K562 (cell line): Measurements from ENCODE around the gene SEH1L. TPM values are rescaled to one million over a fixed set of nuclear protein-coding genes. Genes with fewer than 3 reads are reported as not detected.

Experiments used
- ATAC-seq: fragments of 200-7000 bp; cut with Tn5 transposase; 3 replicates; pipeline ENCODE4 v1.9.1; 2020; ENCODE audit warnings: moderate library complexity
- BruUV-seq: library from RNA; stranded (reverse); fragments of 400-500 nt; replicated peaks from 2 replicates; lab custom pipeline; 2021; lab: Mats Ljungman, UMichigan
- CTCF ChIA-PET: fragments of 300-600 bp; formaldehyde crosslinking; extraction: SDS; loops from one replicate; lab custom pipeline; 2021; ENCODE audit warnings: low intra/inter-chr PET ratio; lab: Yijun Ruan, JAX
- POLR2A ChIA-PET: fragments of 300-600, 350-650 bp; sonication (Branson Sonifier 250); formaldehyde crosslinking; extraction: SDS; loops from one replicate; lab custom pipeline; 2021; ENCODE audit warnings: antibody characterized with exemption, inconsistent platforms; lab: Yijun Ruan, JAX
- DNase-seq, 4 experiments: peaks; one replicate each; pipeline versions ENCODE4 v3.0.0 to v3.0.0-alpha.2; 2011 to 2018; ENCODE audit warnings: low spot score in 3 of 4, mixed read lengths in 3 of 4; ENCODE audit errors: extremely low read depth in 1 of 4
- FAIRE-seq: peaks from 2 replicates; lab custom pipeline; 2011; peaks lifted over from hg19 to GRCh38; lab: Jason Lieb, UNC
- H2AFZ ChIP-seq: 2 replicates; pipeline ENCODE4 v1.6.0; 2011; ENCODE audit warnings: low read depth, low read length, control low read depth, inconsistent platforms
- H3K27ac ChIP-seq: fragments of 200-600 bp; 3 replicates; pipeline ENCODE4 v1.8.0; 2011; ENCODE audit warnings: low read depth, mild to moderate bottlenecking, control low read depth, inconsistent platforms, low read length, moderate library complexity, mixed read lengths; ENCODE audit errors: extremely low read depth
- H3K27me3 ChIP-seq, 2 experiments: fragments of 300-600 bp in 1 of 2; 2 replicates in 1 of 2; 3 replicates in 1 of 2; pipeline versions ENCODE4 v1.6.0 to v1.8.0; 2011; ENCODE audit warnings: inconsistent platforms in 2 of 2, low read length in 2 of 2, mild to moderate bottlenecking in 1 of 2, mixed read lengths in 1 of 2, moderate library complexity in 1 of 2; ENCODE audit not compliant: control insufficient read depth in 2 of 2, insufficient read depth in 2 of 2
- H3K36me3 ChIP-seq: fragments of 300-600 bp; 3 replicates; pipeline ENCODE4 v1.8.0; 2011; ENCODE audit warnings: mild to moderate bottlenecking, low read length, inconsistent platforms; ENCODE audit not compliant: control insufficient read depth, insufficient read depth
- H3K4me1 ChIP-seq, 2 experiments: fragments of 200-600 bp in 1 of 2; replicated peaks in 1 of 2; 2 replicates in 1 of 2; 3 replicates in 1 of 2; pipeline versions ENCODE4 v1.5.1 to v1.8.0; 2011; ENCODE audit warnings: inconsistent platforms in 2 of 2, low read length in 2 of 2, mild to moderate bottlenecking in 1 of 2, mixed read lengths in 1 of 2, moderate library complexity in 1 of 2; ENCODE audit not compliant: control insufficient read depth in 2 of 2, insufficient read depth in 2 of 2
- H3K4me2 ChIP-seq: 2 replicates; pipeline ENCODE4 v1.6.1; 2011; ENCODE audit warnings: low read length, control low read depth, inconsistent platforms, mixed read lengths; ENCODE audit not compliant: insufficient read depth
- H3K4me3 ChIP-seq: fragments of 200-600 bp; sonication (generic), shearing (Covaris generic); 2 replicates; pipeline ENCODE4 v1.5.1; 2016; ENCODE audit warnings: control low read depth, inconsistent platforms
- H3K79me2 ChIP-seq: fragments of 200-600 bp; 3 replicates; pipeline ENCODE4 v1.8.0; 2011; ENCODE audit warnings: low read length, inconsistent platforms; ENCODE audit not compliant: control insufficient read depth, insufficient read depth
- H3K9ac ChIP-seq, 2 experiments: 2 replicates each; pipeline versions ENCODE4 v1.6.0 to v1.6.1; 2011; ENCODE audit warnings: low read depth in 2 of 2, low read length in 2 of 2, control low read depth in 1 of 2, inconsistent platforms in 1 of 2, mild to moderate bottlenecking in 1 of 2, mixed read lengths in 1 of 2; ENCODE audit not compliant: insufficient read depth in 1 of 2
- H3K9me1 ChIP-seq: one replicate; pipeline ENCODE4 v1.6.0; 2011; ENCODE audit warnings: inconsistent platforms, mild to moderate bottlenecking, low read length, moderate library complexity; ENCODE audit not compliant: control insufficient read depth, insufficient read depth
- H3K9me3 ChIP-seq: replicated peaks from 2 replicates; pipeline ENCODE4 v1.5.1; 2011; ENCODE audit warnings: low read depth, low read length, inconsistent platforms; ENCODE audit not compliant: control insufficient read depth, insufficient read depth
- H4K20me1 ChIP-seq: replicated peaks from 2 replicates; pipeline ENCODE4 v1.6.1; 2011; ENCODE audit warnings: low read length, inconsistent platforms, mixed read lengths; ENCODE audit not compliant: control insufficient read depth, insufficient read depth
- CCAR2 ChIP-seq: fragments of 200-400 bp; formaldehyde crosslinking; IDR thresholded peaks from 2 replicates; pipeline ENCODE4 v1.6.1; 2017; ENCODE audit warnings: mild to moderate bottlenecking, low read depth, low read length
- CEBPG ChIP-seq, 3 experiments: fragments of 200-800 bp in 1 of 3; sonication (Bioruptor generic) in 1 of 3; sonication (generic) in 1 of 3; formaldehyde crosslinking in 1 of 3; IDR thresholded peaks in 2 of 3; conservative IDR thresholded peaks in 1 of 3; 2 replicates each; pipeline versions ENCODE4 v1.6.1 to v1.8.0; 2016 to 2022; ENCODE audit warnings: missing compliant biosample characterization in 2 of 3, missing genetic modification characterization in 2 of 3, mild to moderate bottlenecking in 1 of 3, missing genetic modification reagents in 1 of 3
- KDM1A ChIP-seq, 2 experiments: fragments of 450-650 bp; IDR thresholded peaks; 2 replicates each; pipeline ENCODE4 v1.6.1; 2016; ENCODE audit warnings: mild to moderate bottlenecking in 2 of 2
- NFE2 ChIP-seq: IDR thresholded peaks from 2 replicates; pipeline ENCODE4 v1.6.1; 2014; ENCODE audit warnings: antibody characterized with exemption, low read depth
- NR2C2 ChIP-seq, 2 experiments: fragments of 200-800 bp in 1 of 2; sonication (Bioruptor generic) in 1 of 2; sonication (generic) in 1 of 2; formaldehyde crosslinking in 1 of 2; IDR thresholded peaks; 2 replicates each; pipeline versions ENCODE4 v1.6.1 to v1.8.0; 2016 to 2022; ENCODE audit warnings: mild to moderate bottlenecking in 1 of 2, missing compliant biosample characterization in 1 of 2, missing genetic modification characterization in 1 of 2, missing genetic modification reagents in 1 of 2
- POLR2G ChIP-seq: fragments of 200-400 bp; formaldehyde crosslinking; IDR thresholded peaks from 2 replicates; pipeline ENCODE4 v1.6.1; 2017; ENCODE audit warnings: low read depth, mild to moderate bottlenecking, antibody characterized with exemption, low read length, moderate library complexity
- RFX5 ChIP-seq: IDR thresholded peaks from 2 replicates; pipeline ENCODE4 v1.6.1; 2011; ENCODE audit warnings: low read depth, mild to moderate bottlenecking, improper control_type of control experiment, low read length
- RHOXF2B ChIP-seq: fragments of 250-450 bp; sonication (Bioruptor Pico); conservative IDR thresholded peaks from 2 replicates; pipeline ENCODE4 v1.5.1; 2021
- TAF9B ChIP-seq: fragments of 450-650 bp; IDR thresholded peaks from 2 replicates; pipeline ENCODE4 v1.6.1; 2018; ENCODE audit warnings: mild to moderate bottlenecking; ENCODE audit not compliant: partially characterized antibody
- TCFL5 ChIP-seq: fragments of 250-450 bp; sonication (Bioruptor Pico); conservative IDR thresholded peaks from 2 replicates; pipeline ENCODE4 v1.6.1; 2021; ENCODE audit warnings: mild to moderate bottlenecking, moderate library complexity, matching md5 sums
- ZNF324 ChIP-seq: fragments of 250-450 bp; sonication (Bioruptor Pico); IDR thresholded peaks from 2 replicates; pipeline ENCODE4 v1.4.0; 2020; ENCODE audit warnings: mild to moderate bottlenecking
- ZNF583 ChIP-seq: fragments of 250-450 bp; sonication (Bioruptor Pico); IDR thresholded peaks from 2 replicates; pipeline ENCODE4 v1.4.0; 2020
- ZNF668 ChIP-seq: fragments of 250-450 bp; sonication (Bioruptor Pico); IDR thresholded peaks from 2 replicates; pipeline ENCODE4 v1.8.0; 2022; ENCODE audit warnings: mild to moderate bottlenecking, inconsistent platforms
- ZZZ3 ChIP-seq: fragments of 450-650 bp; IDR thresholded peaks from 2 replicates; pipeline ENCODE4 v1.6.1; 2016; ENCODE audit warnings: antibody characterized with exemption, mild to moderate bottlenecking, moderate library complexity
- WGBS: fragments of 100-300 bp; shearing (Covaris generic); methylation state at CpG from one replicate; pipeline ENCODE4 v1.1.6; 2016; ENCODE audit warnings: low coverage, mixed read lengths; ENCODE audit not compliant: insufficient coverage; ENCODE audit errors: missing lambda C conversion rate; 5-methylcytosine and 5-hydroxymethylcytosine counted together
- in situ Hi-C: fragments of 300-500 bp; cut with MboI; formaldehyde crosslinking; loops from 4 replicates; pipeline ENCODE4 v1.15.0; 2018; ENCODE audit warnings: inconsistent platforms, mixed read lengths
- intact Hi-C: fragments of 100-400 bp; cut with micrococcal nuclease; formaldehyde crosslinking; loops from 2 replicates; pipeline ENCODE4 v1.14.2; 2022
- polyA plus RNA-seq, 8 experiments: library from polyadenylated mRNA; depleted of rRNA in 4 of 8; stranded (reverse) in 5 of 8; unstranded in 3 of 8; fragments of >200 nt; fragmentation: Nextera tagmentation in 2 of 8; fragmentation: Illumina TruSeq in 1 of 8; extraction: Ambion mirVana in 2 of 8; extraction: Trizol in 1 of 8; gene quantifications; 2 replicates each; pipeline versions ENCODE4 v1.2.1 to v1.2.3, GENCODE V29; 2011 to 2014; ENCODE audit warnings: inconsistent platforms in 1 of 8, missing spikeins in 1 of 8
- total RNA-seq, 7 experiments: library from RNA; depleted of rRNA in 6 of 7; stranded (reverse); fragments of >200 nt in 6 of 7; fragmentation: Illumina TruSeq in 2 of 7; extraction: Trizol in 2 of 7; gene quantifications; 2 replicates each; pipeline versions ENCODE4 v1.2.1 to v1.2.3, GENCODE V29; 2011 to 2021; ENCODE audit warnings: low replicate concordance in 1 of 7
- TF ChIP-seq, protein P1 (sequence below): IDR thresholded peaks from 2 replicates; pipeline ENCODE4 v1.6.1; 2016; ENCODE audit warnings: missing genetic modification characterization, missing compliant biosample characterization

SEH1L gene
- total and polyA plus RNA-seq, 9 of the 15 experiments (the other 6 are each of a cell fraction or from before 2014, with no cell fraction given), result 62.2 to 180 (median 108) TPM

DNA sequence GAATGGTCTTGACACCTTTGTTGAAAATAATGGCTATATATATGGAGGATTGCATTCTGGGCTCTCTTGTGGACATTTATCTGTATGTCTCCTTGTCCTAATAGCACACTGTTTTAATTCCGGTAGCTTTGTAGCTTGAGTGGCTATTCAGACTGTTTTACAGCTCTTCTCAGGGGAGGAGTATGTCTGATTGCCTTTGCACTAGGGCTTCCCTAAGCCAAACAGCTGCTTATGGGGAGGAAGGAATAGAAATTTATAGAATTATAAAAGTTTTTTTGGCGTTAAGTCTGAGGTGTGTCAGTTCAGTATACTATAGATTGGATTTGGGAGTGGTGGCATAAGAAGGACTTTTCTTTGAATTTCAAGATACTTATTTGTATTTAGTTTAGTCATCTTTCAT, 12.6 kb downstream of the SEH1L start:
- ChIA-PET CTCF (no interaction called here), POLR2A (interaction anchor here (0.9 kb wide), 2 partner anchors 10 to 223 kb away, joined by 3 to 4 read pairs; no protein-coding TSS in a partner anchor)
- H3K4me3 ChIP-seq, result no peak overlapping the region
- in situ Hi-C loops, result no loop called here
- H3K36me3 ChIP-seq, result peaks cover 83% of the 10 kb centered on the region
- intact Hi-C loops, result no loop called here
- H3K9me3 ChIP-seq, result no peaks in the 10 kb centered on the region
- no peaks in the 10 kb centered on the region for H4K20me1 ChIP-seq
- no peak overlapping the region for H3K9ac ChIP-seq
- peaks cover 58% of the 10 kb centered on the region for H3K79me2 ChIP-seq
- DNase-seq (no peak), FAIRE-seq (no peak), ATAC-seq (peak; percentile 59)
- no peak overlapping the region for H3K4me2 ChIP-seq
- 56% methylated on average over 2 of the region's 2 CpGs for WGBS
- no peaks in the 10 kb centered on the region for H3K9me1 ChIP-seq
- H3K4me1 ChIP-seq, result peaks cover 0 to 17% of the 10 kb centered on the region in 2 experiments; a peak in 4 of 5 replicates
- H3K27ac ChIP-seq, result peak overlapping the region; percentile 45; the same call in 1 of the 3 replicates
- TF ChIP-seq CEBPG (CRISPR knock-in tag; IDR thresholded peaks at IDR 0.05) (no peak), CEBPG (tag; conservative IDR thresholded peaks at IDR 0.05 in 1 of 2, IDR thresholded peaks at IDR 0.05 in 1 of 2) (no peak), TAF9B (no peak), RFX5 (no peak), NR2C2 (CRISPR knock-in tag; IDR thresholded peaks at IDR 0.05) (no peak), NR2C2 (tag; IDR thresholded peaks at IDR 0.05) (no peak), ZNF324 (CRISPR knock-in tag) (no peak), CCAR2 (no peak), ZNF668 (CRISPR knock-in tag) (no peak), ZNF583 (CRISPR knock-in tag) (no peak), POLR2G (no peak), KDM1A (IDR thresholded peaks at IDR 0.05) (no peak), NFE2 (no peak), ZZZ3 (no peak), TCFL5 (CRISPR knock-in tag) (no peak), RHOXF2B (CRISPR knock-in tag) (no peak)
- TF ChIP-seq, protein P1, sequence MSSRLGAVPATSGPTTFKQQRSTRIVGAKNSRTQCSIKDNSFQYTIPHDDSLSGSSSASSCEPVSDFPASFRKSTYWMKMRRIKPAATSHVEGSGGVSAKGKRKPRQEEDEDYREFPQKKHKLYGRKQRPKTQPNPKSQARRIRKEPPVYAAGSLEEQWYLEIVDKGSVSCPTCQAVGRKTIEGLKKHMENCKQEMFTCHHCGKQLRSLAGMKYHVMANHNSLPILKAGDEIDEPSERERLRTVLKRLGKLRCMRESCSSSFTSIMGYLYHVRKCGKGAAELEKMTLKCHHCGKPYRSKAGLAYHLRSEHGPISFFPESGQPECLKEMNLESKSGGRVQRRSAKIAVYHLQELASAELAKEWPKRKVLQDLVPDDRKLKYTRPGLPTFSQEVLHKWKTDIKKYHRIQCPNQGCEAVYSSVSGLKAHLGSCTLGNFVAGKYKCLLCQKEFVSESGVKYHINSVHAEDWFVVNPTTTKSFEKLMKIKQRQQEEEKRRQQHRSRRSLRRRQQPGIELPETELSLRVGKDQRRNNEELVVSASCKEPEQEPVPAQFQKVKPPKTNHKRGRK (tag), result no peak
- H2AFZ ChIP-seq, result no peak overlapping the region
- BruUV-seq, result no TSS peak
- no peaks in the 10 kb centered on the region for H3K27me3 ChIP-seq
